Subcutaneous abdominal adipose tissue (tissue), 5 donors: Measurements from ENCODE around the gene SCO2.

Source experiments
- H3K27ac ChIP-seq: one replicate; pipeline ENCODE4 v1.7.0; 2013; ENCODE audit warnings: low read depth, mild to moderate bottlenecking, inconsistent platforms, low read length, moderate library complexity
- H3K27me3 ChIP-seq, 5 donors: one replicate each; pipeline ENCODE4 v1.7.0; 2013; ENCODE audit warnings: low read length in 5 of 5, inconsistent platforms in 1 of 5; ENCODE audit not compliant: control insufficient read depth in 5 of 5, insufficient read depth in 4 of 5
- H3K36me3 ChIP-seq, 5 donors: one replicate each; pipeline ENCODE4 v1.7.0; 2013; ENCODE audit warnings: low read length in 5 of 5; ENCODE audit not compliant: control insufficient read depth in 5 of 5, insufficient read depth in 5 of 5
- H3K4me1 ChIP-seq, 5 donors: one replicate each; pipeline ENCODE4 v1.7.0; 2013; ENCODE audit warnings: low read length in 5 of 5, mild to moderate bottlenecking in 3 of 5, moderate library complexity in 1 of 5; ENCODE audit not compliant: control insufficient read depth in 5 of 5, insufficient read depth in 5 of 5
- H3K4me3 ChIP-seq, 5 donors: one replicate each; pipeline ENCODE4 v1.7.0; 2013; ENCODE audit warnings: low read length in 5 of 5, low read depth in 1 of 5
- H3K9ac ChIP-seq, 5 donors: one replicate each; pipeline ENCODE4 v1.7.0; 2013; ENCODE audit warnings: low read length in 5 of 5, mild to moderate bottlenecking in 4 of 5, moderate library complexity in 3 of 5
- H3K9me3 ChIP-seq, 5 donors: one replicate each; pipeline ENCODE4 v1.7.0; 2013; ENCODE audit warnings: low read length in 5 of 5; ENCODE audit not compliant: control insufficient read depth in 5 of 5
- donor health status: healthy.
- donor health status: healthy.
- donor health status: healthy.
- donor health status: healthy.
- donor health status: healthy.

Gene SCO2

DNA sequence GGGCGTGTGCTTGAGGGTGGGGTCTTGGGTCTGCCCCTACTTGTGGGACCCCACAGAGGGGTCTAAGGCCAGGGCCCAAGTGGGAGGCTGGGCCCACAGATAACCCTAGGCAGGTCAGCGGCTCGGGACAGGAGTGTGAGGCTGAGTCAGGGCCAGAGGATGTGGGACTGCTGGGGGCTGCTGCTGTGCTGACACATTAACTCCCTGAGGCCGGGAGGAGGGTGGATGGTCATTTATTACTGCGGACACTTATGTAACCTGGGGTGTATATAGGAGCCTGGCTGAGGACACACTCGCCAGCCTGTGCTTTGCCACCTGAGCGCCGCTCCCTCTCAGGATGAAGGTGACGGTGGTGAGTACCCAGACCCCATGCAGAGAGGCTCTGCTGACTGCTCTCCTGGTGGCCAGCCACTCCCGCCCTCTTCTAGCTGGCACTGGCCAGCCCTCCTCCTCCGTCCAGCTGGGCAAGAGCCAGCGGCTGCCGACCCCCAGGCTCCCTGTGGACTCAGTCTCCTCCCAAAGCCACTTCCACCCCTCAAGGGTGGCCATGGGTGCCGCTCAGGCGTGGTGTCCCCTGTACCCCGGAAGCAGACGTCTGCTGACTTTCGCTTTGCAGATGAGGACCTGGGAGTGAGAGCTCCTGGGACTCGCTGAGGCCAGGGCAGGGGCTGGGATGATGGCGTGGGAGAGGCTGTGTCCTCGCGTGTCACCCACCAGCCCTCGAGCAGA, 38.7 kb downstream of the SCO2 start, which contains the start of gene MIOX:
Gene MIOX (plus strand): TSS at position 299 of the 729 bp plus-strand sequence. CDS start 39 bp downstream, at position 338.
- Histone ChIP-seq H3K27ac (no peak within 1 kb of the TSS), H3K9me3 (no peaks in the 10 kb centered on the region), H3K9ac (no peak within 1 kb of the TSS), H3K4me1 (peaks cover 0 to 7% (median 5%) of the 10 kb centered on the region in 5 donors), H3K36me3 (no peaks in the 10 kb centered on the region), H3K27me3 (peaks cover 30 to 55% (median 33%) of the 10 kb centered on the region in 5 donors), H3K4me3 (no peak within 1 kb of the TSS)

DNA sequence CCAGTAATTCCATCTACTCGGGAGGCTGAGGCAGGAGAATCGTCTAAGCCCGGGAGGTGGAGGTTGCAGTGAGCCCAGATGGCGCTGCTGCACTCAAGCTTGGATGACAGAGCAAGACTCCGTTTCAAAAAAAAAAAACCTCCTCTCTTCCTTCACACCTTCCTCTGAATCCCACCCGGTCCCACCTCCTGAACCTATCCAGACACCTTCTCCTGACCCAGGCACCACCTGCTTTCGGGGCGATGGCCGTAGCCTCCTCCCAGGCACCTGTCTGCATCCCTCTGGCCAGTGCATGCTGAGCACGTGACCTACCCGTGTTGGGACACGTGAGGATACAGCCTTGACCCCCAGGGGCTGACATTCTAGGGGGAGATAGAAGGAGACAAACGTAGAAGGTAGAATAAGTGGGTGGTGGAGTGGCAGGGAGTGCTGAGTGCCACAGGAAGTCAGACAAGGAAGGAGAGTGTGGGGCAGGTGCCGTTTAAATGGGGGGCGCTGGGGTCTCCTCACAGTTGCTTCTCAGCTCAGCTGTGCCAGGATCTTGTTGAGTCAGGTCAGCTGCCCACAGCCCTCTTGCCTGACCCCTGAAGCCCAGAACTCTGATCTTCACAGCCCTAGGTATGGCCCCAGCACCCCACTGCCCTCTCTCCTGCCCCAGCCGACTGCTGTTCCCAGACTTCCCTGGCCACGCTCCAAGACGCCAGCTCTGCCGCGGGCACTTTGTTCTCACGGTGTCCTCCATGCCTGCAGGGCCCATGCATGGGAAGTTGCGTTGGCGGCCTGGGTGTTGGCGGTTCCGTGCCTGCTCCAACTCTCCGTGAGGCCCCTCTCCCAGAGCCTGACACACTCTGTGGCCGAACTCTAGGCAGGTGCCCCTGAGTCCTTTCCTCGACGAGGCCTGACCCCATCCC, 39.9 kb downstream of the SCO2 start:
- Histone ChIP-seq H3K9me3 (no peaks in the 10 kb centered on the region), H3K9ac (no peak overlapping the region), H3K4me1 (peaks cover 0 to 14% (median 8%) of the 10 kb centered on the region in 5 donors), H3K27me3 (peaks cover 32 to 62% (median 39%) of the 10 kb centered on the region in 5 donors), H3K27ac (no peak overlapping the region), H3K36me3 (no peaks in the 10 kb centered on the region), H3K4me3 (no peak overlapping the region)

DNA sequence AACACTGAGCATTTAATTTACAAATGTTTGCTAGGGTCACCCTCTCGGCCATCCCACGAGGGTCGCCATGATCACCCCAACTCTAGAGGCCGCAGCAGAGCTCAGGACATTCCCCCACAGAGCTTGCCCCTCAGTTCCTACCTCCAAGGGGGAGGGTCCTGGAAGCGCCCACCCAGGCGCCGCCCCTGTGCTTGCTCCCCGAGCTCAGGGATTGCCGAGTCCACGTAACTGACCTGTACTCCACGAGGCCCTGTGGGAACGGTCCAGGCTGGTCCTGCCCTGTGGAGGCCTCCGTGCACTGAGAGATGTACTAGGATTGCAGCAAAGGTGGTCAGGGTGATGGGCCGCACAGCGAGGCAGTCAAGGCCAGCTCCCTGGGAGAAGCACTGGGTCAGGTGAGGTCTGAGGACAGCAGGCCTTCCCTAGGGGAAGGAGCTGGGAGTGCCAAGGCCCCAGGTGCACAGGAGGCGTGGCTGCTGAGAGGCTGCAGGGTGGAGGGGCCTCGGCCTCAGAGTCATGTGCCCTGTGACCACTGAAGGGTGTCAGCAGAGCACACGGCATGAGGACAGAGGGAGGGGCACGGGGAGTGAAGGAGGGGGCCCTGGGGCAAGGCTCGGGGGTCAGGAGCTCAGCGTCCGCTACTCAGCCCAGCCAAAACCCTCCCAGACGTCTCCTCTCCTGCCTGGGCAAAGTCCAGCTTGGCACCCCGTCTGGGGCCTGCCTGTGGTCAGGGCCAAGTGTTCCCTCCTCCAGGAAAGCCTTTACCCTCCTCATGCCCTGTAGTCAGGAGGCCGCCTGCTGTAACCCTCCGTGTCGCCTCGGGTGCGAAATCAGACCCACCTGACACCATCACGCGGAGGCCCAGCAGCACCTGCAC, 41.2 kb downstream of the SCO2 start:
- Histone ChIP-seq H3K4me3 (no peak overlapping the region), H3K27ac (no peak overlapping the region), H3K4me1 (peaks cover 0 to 14% (median 8%) of the 10 kb centered on the region in 5 donors), H3K36me3 (no peaks in the 10 kb centered on the region), H3K9me3 (no peaks in the 10 kb centered on the region), H3K27me3 (peaks cover 36 to 70% (median 44%) of the 10 kb centered on the region in 5 donors), H3K9ac (no peak overlapping the region)

DNA sequence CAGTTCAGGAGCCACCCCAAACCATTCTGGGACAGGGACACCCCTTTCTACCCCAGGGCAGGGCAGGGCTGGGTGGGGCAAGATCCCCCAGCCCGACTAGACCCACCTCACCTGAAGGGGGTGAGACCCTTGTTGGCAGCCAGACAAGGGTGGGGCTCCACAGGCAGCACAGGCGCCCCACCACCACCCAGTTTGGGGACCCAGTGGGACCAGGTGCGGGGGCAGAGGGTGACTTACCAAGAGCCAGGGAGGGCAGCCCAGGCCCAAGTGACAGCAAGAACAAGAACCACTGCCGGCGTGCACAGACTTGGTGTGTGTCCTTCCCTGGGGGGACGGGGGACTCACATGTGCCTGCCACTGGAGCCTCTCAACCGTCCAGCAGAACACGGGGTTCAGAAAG, 41.8 kb downstream of the SCO2 start:
- peaks cover 0 to 14% (median 8%) of the 10 kb centered on the region in 5 donors for H3K4me1 ChIP-seq
- H3K27ac ChIP-seq = no peak overlapping the region
- no peak overlapping the region for H3K9ac ChIP-seq
- H3K4me3 ChIP-seq = no peak overlapping the region
- no peaks in the 10 kb centered on the region for H3K9me3 ChIP-seq
- no peaks in the 10 kb centered on the region for H3K36me3 ChIP-seq
- peaks cover 36 to 70% (median 44%) of the 10 kb centered on the region in 5 donors for H3K27me3 ChIP-seq

DNA sequence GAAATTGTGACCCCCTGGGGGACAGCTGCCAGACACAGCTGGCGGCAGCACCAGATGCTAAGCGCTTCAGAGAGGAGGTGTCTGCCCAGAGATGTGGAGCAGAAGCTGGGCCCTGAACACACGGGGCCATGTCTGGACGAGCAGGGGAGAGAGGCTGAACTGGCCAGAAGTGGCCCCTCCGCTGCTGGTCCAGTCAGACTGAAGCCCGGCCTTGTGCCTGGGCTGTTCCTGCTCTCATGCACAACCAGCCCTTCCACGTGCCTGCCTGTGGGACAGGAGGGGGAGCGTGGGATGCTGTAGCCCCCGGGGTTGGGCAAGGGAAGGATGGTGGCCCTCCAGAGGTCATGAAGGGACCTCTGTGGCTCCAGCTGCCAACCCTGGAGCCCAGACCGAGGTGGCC, 42.3 kb downstream of the SCO2 start:
- Histone ChIP-seq H3K9me3 (no peaks in the 10 kb centered on the region), H3K4me3 (no peak overlapping the region), H3K36me3 (no peaks in the 10 kb centered on the region), H3K27ac (no peak overlapping the region), H3K4me1 (peaks cover 0 to 14% (median 8%) of the 10 kb centered on the region in 5 donors), H3K27me3 (peaks cover 36 to 70% (median 44%) of the 10 kb centered on the region in 5 donors), H3K9ac (no peak overlapping the region)

DNA sequence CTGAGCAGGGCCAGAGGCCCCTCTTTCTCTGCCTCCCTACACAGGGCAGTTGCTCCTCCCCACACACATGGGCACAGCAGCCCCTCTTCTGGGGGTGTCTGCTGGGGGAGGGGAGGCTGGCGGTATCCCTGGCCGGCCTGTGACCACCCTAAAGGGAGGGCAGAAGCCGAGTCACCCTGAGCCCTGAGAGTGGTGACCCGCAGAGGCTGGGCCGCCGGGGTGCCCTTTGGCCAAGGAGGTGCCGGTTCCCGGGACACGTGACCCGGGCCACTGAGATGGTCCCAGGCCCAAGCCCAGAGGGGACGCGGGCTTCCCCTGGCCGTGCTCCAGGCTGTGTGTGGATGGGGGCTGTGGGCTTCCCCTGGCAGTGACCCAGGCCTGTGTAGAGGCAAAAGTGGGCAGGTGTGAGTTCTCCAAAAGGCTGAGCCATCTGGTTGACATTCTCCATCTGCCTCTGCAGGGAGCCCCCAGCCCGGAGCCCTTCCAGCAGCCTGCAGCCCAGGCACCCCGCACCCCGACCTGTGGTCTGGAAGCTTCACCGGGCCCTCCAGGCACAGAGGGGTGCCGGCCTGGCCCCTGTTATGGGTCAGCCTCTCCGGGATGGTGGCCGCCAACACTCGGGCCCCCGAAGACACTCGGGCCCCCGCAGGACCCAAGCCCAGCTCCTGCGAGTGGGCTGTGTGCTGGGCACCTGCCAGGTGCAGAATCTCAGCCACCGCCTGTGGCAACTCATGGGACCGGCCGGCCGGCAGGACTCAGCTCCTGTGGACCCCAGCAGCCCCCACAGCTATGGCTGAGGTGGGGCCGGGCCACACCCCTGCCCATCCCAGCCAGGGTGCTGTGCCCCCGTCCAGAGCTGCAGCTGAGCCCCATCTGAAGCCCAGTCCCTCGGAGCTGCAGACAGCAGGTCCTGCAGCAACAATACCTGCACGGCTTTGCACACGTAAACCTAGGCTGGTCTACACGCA, 43.0 kb downstream of the SCO2 start:
- Histone ChIP-seq H3K9me3 (no peaks in the 10 kb centered on the region), H3K9ac (no peak overlapping the region), H3K36me3 (no peaks in the 10 kb centered on the region), H3K27me3 (peaks cover 30 to 64% (median 38%) of the 10 kb centered on the region in 5 donors), H3K27ac (no peak overlapping the region), H3K4me1 (peaks cover 0 to 14% (median 8%) of the 10 kb centered on the region in 5 donors), H3K4me3 (peak overlapping the region in 3 of 5 donors; percentile 40 to 58 (median 42))

DNA sequence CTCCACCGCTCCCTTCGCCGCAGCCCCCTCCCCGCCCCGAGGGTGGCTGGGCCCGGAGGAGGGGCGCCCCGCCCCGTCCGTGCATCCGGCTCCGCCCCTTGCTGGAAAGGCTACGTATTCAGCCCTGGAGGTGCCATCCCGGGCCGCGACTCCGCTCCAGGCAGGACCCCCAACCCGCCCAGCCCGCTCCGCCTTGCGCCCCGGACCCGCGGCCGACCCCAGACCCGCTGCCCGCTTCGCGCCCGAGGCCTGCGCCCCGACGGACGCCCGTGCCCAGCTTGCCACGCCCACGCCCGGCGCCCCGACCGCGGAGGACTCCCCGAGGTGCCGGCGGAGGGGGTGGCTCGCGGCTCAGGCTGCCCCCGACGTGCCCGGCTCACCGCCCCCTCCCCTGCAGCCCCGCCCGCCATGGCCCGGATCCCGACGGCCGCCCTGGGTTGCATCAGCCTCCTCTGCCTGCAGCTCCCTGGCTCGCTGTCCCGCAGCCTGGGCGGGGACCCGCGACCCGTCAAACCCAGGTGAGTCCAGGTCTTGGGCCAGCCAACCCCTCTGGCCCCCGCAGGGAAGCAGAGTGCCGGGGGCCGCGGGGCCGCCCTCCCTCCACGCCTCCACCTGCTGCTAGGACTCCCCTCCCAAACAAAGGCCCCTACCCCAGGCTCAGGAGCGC, 43.8 kb downstream of the SCO2 start, which contains the start of gene ADM2:
Gene ADM2 (plus strand): TSS at position 104 of the 667 bp plus-strand sequence. CDS start 305 bp downstream, at position 409.
- peaks cover 28 to 56% (median 35%) of the 10 kb centered on the region in 5 donors for H3K27me3 ChIP-seq
- no peaks in the 10 kb centered on the region for H3K36me3 ChIP-seq
- H3K4me1 ChIP-seq = peaks cover 0 to 14% (median 8%) of the 10 kb centered on the region in 5 donors
- H3K9me3 ChIP-seq = no peaks in the 10 kb centered on the region
- no peak within 1 kb of the TSS for H3K9ac ChIP-seq
- peak within 1 kb of the TSS in 3 of 5 donors; percentile 40 to 58 (median 42) for H3K4me3 ChIP-seq
- no peak within 1 kb of the TSS for H3K27ac ChIP-seq

DNA sequence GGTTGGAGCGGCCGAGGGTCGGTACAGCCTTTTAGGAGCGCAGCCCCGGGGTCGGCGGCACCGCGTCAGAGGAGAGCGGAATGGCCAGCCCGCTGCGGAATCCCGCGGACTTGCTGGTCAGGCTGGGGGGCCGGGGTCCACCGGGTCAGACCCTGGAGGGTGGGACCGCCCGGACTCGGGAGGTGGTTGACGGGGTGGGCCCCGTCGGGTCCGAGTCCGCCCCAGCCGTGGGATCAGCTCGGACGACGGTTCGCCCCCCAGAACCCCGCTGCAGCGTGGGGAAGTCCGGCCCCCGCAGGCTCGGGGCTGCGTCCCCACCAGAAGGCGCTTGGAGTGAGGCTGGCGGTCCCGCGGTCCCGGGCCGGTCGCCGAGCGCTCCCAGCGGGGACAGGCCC, 44.4 kb downstream of the SCO2 start:
- Histone ChIP-seq H3K9ac (no peak overlapping the region), H3K9me3 (no peaks in the 10 kb centered on the region), H3K4me1 (peaks cover 0 to 14% (median 8%) of the 10 kb centered on the region in 5 donors), H3K4me3 (peak overlapping the region in 3 of 5 donors; percentile 40 to 58 (median 42)), H3K27ac (no peak overlapping the region), H3K36me3 (no peaks in the 10 kb centered on the region), H3K27me3 (peaks cover 25 to 51% (median 35%) of the 10 kb centered on the region in 5 donors)
